ENCODE results near the gene FAM193A.
"Not testable (repeated sequence)": the region's sequence is repeated elsewhere in the genome, so short reads cannot be mapped to it uniquely, and the experiment has no call there.

FAM193A gene

DNA sequence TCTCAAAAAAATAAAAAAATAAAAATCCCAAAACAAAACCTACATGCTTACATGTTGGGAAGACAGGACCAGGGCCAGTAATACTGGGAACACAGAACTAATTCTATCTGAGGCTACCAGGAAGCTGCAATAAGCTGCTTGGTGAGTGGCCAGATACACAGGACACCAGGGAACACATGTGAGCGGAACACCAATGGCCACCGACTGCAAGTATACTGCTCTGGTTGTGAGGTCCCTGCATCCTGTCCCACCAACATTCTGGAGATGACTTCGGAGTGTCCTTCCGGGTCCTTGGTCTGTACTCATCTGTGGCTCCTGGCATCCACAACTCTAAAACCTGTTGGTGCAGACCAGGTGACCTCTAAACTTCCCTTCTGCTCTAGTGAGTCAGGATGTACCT lies 217.0 kb downstream of the FAM193A start:
- H3K9ac ChIP-seq (ENCODE audit: insufficient read length), result no peak overlapping the region
- H3K36me3 ChIP-seq (ENCODE audit: insufficient read depth, low read length), result no peaks in the 10 kb centered on the region
- no peak for DNase-seq (ENCODE audit: low read depth, low spot score)
- H3K9me3 ChIP-seq (ENCODE audit: low read depth, low read length), result no peaks in the 10 kb centered on the region
- H3K27ac ChIP-seq, result no peak overlapping the region
- no peak for TF ChIP-seq FOXP2 (optimal IDR thresholded peaks at IDR 0.05; ENCODE audit: control extremely low read depth, extremely low read length, insufficient read depth)
- no peak for TF ChIP-seq EZH2 (IDR thresholded peaks at IDR 0.05)
- TF ChIP-seq POLR2AphosphoS5 (IDR thresholded peaks at IDR 0.05; ENCODE audit: borderline replicate concordance, low read depth, low read length), result no peak
- H3K4me3 ChIP-seq, result no peak overlapping the region

GRCh38 chr4:2754848-2755819 lies 218.7 kb downstream of the FAM193A start:
- TF ChIP-seq FOXP2 (optimal IDR thresholded peaks at IDR 0.05; ENCODE audit: control extremely low read depth, extremely low read length, insufficient read depth) (no peak), POLR2AphosphoS5 (IDR thresholded peaks at IDR 0.05; ENCODE audit: borderline replicate concordance, low read depth, low read length) (no peak), EZH2 (IDR thresholded peaks at IDR 0.05) (no peak)
- no peak for DNase-seq (ENCODE audit: low read depth, low spot score)
- H3K4me3 ChIP-seq, result peak overlapping the region; percentile 91
- no peaks in the 10 kb centered on the region for H3K36me3 ChIP-seq (ENCODE audit: insufficient read depth, low read length)
- no peak overlapping the region for H3K27ac ChIP-seq
- no peaks in the 10 kb centered on the region for H3K9me3 ChIP-seq (ENCODE audit: low read depth, low read length)
- H3K9ac ChIP-seq (ENCODE audit: insufficient read length), result peak overlapping the region; percentile 76

- Histone ChIP-seq H3K36me3 (ENCODE audit: insufficient read depth, low read length) (no peaks in the 10 kb centered on the region), H3K9me3 (ENCODE audit: low read depth, low read length) (no peaks in the 10 kb centered on the region), H3K9ac (ENCODE audit: insufficient read length) (peak within 1 kb of the TSS; percentile 76), H3K27ac (no peak within 1 kb of the TSS), H3K4me3 (peak within 1 kb of the TSS; percentile 91)
- TF ChIP-seq FOXP2 (optimal IDR thresholded peaks at IDR 0.05; ENCODE audit: control extremely low read depth, extremely low read length, insufficient read depth), result no peak
- no peak for TF ChIP-seq POLR2AphosphoS5 (IDR thresholded peaks at IDR 0.05; ENCODE audit: borderline replicate concordance, low read depth, low read length)
- TF ChIP-seq EZH2 (IDR thresholded peaks at IDR 0.05), result no peak
- DNase-seq (ENCODE audit: low read depth, low spot score), result no peak
Observed at GRCh38 chr4:2755821-2756690, 219.6 kb downstream of the FAM193A start, which contains the start of gene TNIP2. TSS of gene TNIP2 (minus strand) at chr4:2756336. CDS start at chr4:2756289, 47 bp downstream.

DNA sequence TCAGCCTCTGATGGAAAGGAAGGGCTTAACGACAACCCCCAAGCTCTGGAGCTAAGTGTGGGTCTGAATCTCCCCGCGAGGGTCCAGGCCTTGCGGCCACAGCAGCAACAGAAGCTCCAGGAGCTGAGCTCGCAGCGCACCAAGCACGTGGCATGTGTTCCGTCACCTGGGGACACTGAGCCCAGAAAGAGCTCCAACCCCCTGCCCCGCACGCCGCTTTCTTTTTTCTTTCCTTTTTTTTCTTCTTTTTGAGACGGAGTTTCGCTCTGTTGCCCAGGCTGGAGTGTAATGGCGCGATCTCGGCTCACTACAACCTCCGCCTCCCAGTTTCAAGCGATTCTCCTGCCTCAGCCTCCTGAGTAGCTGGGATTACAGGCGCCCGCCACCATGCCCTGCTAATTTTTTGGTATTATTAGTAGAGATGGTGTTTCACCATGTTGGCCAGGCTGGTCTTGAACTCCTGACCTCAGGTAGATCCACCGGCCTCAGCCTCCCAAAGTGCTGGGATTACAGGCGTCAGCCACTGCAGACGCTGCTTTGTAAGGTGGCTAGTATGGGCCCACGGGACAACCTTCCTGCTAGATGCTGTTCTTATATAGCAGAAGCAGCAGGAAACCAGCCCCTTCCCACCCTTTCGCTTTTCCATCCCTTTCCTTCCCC lies 220.4 kb downstream of the FAM193A start:
- Histone ChIP-seq H3K4me3 (peak overlapping the region; percentile 78), H3K9ac (ENCODE audit: insufficient read length) (no peak overlapping the region), H3K36me3 (ENCODE audit: insufficient read depth, low read length) (no peaks in the 10 kb centered on the region), H3K27ac (no peak overlapping the region), H3K9me3 (ENCODE audit: low read depth, low read length) (no peaks in the 10 kb centered on the region)
- TF ChIP-seq POLR2AphosphoS5 (IDR thresholded peaks at IDR 0.05; ENCODE audit: borderline replicate concordance, low read depth, low read length), result no peak
- TF ChIP-seq EZH2 (IDR thresholded peaks at IDR 0.05), result no peak
- DNase-seq (ENCODE audit: low read depth, low spot score), result no peak

GRCh38 chr4:2757426-2757825 lies 221.0 kb downstream of the FAM193A start:
- no peak overlapping the region for H3K27ac ChIP-seq
- H3K9me3 ChIP-seq (ENCODE audit: low read depth, low read length), result no peaks in the 10 kb centered on the region
- H3K36me3 ChIP-seq (ENCODE audit: insufficient read depth, low read length), result no peaks in the 10 kb centered on the region
- H3K4me3 ChIP-seq, result no peak overlapping the region
- DNase-seq (ENCODE audit: low read depth, low spot score), result no peak
- no peak overlapping the region for H3K9ac ChIP-seq (ENCODE audit: insufficient read length)
- no peak for TF ChIP-seq FOXP2 (optimal IDR thresholded peaks at IDR 0.05; ENCODE audit: control extremely low read depth, extremely low read length, insufficient read depth)
- no peak for TF ChIP-seq EZH2 (IDR thresholded peaks at IDR 0.05)
- TF ChIP-seq POLR2AphosphoS5 (IDR thresholded peaks at IDR 0.05; ENCODE audit: borderline replicate concordance, low read depth, low read length), result no peak

- Histone ChIP-seq H3K9ac (ENCODE audit: insufficient read length) (no peak overlapping the region), H3K36me3 (ENCODE audit: insufficient read depth, low read length) (no peaks in the 10 kb centered on the region), H3K9me3 (ENCODE audit: low read depth, low read length) (no peaks in the 10 kb centered on the region), H3K27ac (no peak overlapping the region), H3K4me3 (no peak overlapping the region)
- TF ChIP-seq EZH2 (IDR thresholded peaks at IDR 0.05) (no peak), FOXP2 (optimal IDR thresholded peaks at IDR 0.05; ENCODE audit: control extremely low read depth, extremely low read length, insufficient read depth) (no peak), POLR2AphosphoS5 (IDR thresholded peaks at IDR 0.05; ENCODE audit: borderline replicate concordance, low read depth, low read length) (no peak)
- no peak for DNase-seq (ENCODE audit: low read depth, low spot score)
Observed at GRCh38 chr4:2761035-2761923, 224.8 kb downstream of the FAM193A start.

DNA sequence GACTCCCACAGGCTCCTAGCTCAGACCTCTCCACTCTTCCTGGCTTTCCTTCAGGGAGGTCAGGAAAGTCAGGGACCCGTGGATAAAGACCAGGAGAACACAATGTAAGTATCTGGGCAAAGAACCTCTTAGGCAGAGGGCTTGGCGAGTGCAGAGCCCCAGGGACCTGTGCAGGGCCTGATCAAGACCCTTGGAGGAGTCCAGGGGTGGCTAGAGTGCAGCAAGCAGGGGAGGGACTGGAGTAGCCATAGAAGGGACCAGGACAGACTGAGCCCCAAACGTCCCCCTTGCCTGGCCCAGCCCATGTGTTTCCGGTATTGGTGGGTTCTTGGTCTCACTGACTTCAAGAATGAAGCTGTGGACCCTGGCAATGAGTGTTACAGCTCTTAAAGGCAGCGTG lies 225.6 kb downstream of the FAM193A start:
- H3K9me3 ChIP-seq (ENCODE audit: low read depth, low read length), result no peaks in the 10 kb centered on the region
- no peak for TF ChIP-seq EZH2 (IDR thresholded peaks at IDR 0.05)
- no peak for TF ChIP-seq FOXP2 (optimal IDR thresholded peaks at IDR 0.05; ENCODE audit: control extremely low read depth, extremely low read length, insufficient read depth)
- no peak for TF ChIP-seq POLR2AphosphoS5 (IDR thresholded peaks at IDR 0.05; ENCODE audit: borderline replicate concordance, low read depth, low read length)
- H3K27ac ChIP-seq, result no peak overlapping the region
- H3K4me3 ChIP-seq, result no peak overlapping the region
- H3K36me3 ChIP-seq (ENCODE audit: insufficient read depth, low read length), result no peaks in the 10 kb centered on the region
- H3K9ac ChIP-seq (ENCODE audit: insufficient read length), result no peak overlapping the region
- DNase-seq (ENCODE audit: low read depth, low spot score), result no peak

DNA sequence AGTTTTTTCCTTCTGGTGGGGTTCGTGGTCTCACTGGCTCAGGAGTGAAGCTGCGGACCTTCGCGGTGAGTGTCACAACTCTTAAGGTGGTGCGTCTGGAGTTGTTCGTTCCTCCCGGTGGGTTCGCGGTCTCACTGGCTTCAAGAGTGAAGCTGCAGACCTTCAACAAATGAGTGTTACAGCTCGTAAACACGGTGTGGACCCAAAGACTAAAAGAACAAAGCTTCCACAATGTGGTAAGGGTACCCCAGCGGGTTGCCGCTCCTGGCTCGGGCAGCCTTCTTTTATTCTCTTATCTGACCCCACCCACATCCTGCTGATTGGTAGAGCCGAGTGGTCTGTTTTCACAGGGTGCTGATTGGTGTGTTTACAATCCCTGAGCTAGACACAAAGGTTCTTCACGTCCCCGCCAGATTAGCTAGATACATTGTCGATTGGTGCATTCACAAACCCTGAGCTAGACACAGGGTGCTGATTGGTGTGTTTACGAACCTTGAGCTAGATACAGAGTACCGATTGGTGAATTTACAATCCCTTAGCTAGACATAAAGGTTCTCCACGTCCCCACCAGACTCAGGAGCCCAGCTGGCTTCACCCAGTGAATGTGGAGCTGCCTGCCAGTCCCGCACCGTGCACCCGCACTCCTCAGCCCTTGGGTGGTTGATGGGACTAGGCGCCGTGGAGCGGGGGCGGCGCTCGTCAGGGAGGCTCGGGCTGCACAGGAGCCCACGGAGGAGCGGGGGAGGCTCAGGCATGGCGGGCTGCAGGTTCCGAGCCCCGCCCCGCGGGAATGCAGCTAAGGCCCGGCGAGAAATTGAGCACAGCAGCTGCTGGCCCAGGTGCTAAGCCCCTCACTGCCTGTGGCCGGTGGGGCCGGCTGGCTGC lies 226.3 kb downstream of the FAM193A start:
- DNase-seq (ENCODE audit: low read depth, low spot score); H3K36me3 ChIP-seq (ENCODE audit: insufficient read depth, low read length): not testable (repeated sequence)

More for the DNA sequence above, 226.3 kb downstream of the FAM193A start:
- not testable (repeated sequence) for H3K27ac ChIP-seq; H3K4me3 ChIP-seq; H3K9ac ChIP-seq (ENCODE audit: insufficient read length); H3K9me3 ChIP-seq (ENCODE audit: low read depth, low read length)

All from SK-N-MC (cell line).